ENCODE results near the gene SOBP. TPM values are rescaled to one million over a fixed set of nuclear protein-coding genes. Genes with fewer than 3 reads are reported as not detected.

Gene SOBP
- total and polyA plus RNA-seq, 2 experiments from 2014 or later = 1.5 to 3.0 TPM

DNA sequence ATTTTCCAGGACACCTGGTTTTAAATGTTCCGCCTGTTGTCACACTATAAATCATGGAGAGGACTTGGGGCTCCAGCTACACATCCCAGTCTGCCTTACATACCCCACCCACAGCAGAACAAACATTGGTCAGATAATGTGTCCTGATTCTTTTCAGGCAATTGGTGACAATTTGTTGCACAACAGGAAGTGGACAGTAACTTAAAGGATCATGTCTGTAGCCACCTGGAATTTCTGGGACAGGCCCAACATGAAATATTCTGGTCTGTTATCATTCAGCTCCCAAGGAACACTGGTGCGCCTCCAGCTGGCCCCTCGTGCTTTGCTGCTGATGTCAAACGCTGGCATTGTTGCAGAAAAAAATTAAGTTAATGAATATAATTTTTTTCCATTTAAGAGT is 117.2 kb downstream of the SOBP start (continued):
- no peak for TF ChIP-seq ETS1 (IDR thresholded peaks at IDR 0.05)

DNA sequence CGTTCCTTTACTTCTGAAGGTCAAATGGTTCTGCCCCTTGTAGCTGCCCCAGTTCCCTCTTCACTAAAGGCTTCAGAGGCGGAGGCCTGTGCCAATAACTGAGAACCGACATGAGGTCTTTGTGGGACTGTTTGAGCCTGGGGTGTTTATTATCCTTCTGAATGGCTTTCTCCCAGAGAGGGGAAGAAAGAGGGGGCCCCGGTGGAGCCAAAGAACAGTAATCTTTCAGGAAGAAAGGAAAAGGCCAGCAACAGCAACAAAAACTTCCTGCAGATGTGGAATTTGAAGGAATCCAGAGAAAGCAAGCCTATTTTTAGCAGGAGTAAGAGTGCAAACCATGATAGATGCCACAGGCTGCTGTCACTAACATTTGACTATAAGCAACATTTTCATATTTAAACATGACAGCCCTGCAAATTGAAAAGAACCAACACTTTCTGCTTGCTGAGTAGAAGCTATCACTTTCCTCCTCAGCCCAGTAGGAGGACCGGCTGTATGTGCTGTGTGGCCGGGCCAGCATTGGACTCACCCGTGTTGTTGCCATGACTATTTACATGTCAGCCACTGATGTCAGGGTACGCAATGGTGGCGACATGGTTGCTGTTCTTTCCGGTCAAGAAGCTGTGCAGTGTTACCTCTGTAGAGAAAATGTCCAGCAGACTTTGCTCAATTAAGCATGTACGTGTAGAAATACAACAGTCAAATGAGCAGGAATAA is 121.3 kb downstream of the SOBP start:
- TF ChIP-seq CREB1 (CRISPR knock-in tag; IDR thresholded peaks at IDR 0.05; ENCODE audit: low read depth) (no peak), EZH2 (IDR thresholded peaks at IDR 0.05; ENCODE audit: low read depth, unreplicated experiment) (no peak)
- TF ChIP-seq, protein P1, sequence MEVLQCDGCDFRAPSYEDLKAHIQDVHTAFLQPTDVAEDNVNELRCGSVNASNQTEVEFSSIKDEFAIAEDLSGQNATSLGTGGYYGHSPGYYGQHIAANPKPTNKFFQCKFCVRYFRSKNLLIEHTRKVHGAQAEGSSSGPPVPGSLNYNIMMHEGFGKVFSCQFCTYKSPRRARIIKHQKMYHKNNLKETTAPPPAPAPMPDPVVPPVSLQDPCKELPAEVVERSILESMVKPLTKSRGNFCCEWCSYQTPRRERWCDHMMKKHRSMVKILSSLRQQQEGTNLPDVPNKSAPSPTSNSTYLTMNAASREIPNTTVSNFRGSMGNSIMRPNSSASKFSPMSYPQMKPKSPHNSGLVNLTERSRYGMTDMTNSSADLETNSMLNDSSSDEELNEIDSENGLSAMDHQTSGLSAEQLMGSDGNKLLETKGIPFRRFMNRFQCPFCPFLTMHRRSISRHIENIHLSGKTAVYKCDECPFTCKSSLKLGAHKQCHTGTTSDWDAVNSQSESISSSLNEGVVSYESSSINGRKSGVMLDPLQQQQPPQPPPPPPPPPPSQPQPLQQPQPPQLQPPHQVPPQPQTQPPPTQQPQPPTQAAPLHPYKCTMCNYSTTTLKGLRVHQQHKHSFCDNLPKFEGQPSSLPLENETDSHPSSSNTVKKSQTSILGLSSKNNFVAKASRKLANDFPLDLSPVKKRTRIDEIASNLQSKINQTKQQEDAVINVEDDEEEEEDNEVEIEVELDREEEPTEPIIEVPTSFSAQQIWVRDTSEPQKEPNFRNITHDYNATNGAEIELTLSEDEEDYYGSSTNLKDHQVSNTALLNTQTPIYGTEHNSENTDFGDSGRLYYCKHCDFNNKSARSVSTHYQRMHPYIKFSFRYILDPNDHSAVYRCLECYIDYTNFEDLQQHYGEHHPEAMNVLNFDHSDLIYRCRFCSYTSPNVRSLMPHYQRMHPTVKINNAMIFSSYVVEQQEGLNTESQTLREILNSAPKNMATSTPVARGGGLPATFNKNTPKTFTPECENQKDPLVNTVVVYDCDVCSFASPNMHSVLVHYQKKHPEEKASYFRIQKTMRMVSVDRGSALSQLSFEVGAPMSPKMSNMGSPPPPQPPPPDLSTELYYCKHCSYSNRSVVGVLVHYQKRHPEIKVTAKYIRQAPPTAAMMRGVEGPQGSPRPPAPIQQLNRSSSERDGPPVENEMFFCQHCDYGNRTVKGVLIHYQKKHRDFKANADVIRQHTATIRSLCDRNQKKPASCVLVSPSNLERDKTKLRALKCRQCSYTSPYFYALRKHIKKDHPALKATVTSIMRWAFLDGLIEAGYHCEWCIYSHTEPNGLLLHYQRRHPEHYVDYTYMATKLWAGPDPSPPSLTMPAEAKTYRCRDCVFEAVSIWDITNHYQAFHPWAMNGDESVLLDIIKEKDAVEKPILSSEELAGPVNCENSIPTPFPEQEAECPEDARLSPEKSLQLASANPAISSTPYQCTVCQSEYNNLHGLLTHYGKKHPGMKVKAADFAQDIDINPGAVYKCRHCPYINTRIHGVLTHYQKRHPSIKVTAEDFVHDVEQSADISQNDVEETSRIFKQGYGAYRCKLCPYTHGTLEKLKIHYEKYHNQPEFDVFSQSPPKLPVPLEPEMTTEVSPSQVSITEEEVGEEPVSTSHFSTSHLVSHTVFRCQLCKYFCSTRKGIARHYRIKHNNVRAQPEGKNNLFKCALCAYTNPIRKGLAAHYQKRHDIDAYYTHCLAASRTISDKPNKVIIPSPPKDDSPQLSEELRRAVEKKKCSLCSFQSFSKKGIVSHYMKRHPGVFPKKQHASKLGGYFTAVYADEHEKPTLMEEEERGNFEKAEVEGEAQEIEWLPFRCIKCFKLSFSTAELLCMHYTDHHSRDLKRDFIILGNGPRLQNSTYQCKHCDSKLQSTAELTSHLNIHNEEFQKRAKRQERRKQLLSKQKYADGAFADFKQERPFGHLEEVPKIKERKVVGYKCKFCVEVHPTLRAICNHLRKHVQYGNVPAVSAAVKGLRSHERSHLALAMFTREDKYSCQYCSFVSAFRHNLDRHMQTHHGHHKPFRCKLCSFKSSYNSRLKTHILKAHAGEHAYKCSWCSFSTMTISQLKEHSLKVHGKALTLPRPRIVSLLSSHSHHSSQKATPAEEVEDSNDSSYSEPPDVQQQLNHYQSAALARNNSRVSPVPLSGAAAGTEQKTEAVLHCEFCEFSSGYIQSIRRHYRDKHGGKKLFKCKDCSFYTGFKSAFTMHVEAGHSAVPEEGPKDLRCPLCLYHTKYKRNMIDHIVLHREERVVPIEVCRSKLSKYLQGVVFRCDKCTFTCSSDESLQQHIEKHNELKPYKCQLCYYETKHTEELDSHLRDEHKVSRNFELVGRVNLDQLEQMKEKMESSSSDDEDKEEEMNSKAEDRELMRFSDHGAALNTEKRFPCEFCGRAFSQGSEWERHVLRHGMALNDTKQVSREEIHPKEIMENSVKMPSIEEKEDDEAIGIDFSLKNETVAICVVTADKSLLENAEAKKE (CRISPR knock-in tag; IDR thresholded peaks at IDR 0.05) = peak; percentile 43; the same call in 1 of the 2 replicates
- H2AFZ ChIP-seq = no peak overlapping the region
- H3K4me3 ChIP-seq = no peak overlapping the region
- peak overlapping the region; percentile 12; the same call in 1 of the 3 replicates for H3K4me3 Mint-ChIP-seq
- no peaks in the 10 kb centered on the region for H3K79me2 ChIP-seq (replicated peaks; ENCODE audit: insufficient read depth)
- peaks cover 54% of the 10 kb centered on the region for H3K4me1 Mint-ChIP-seq
- peak overlapping the region; percentile 66 for H3K4me2 ChIP-seq
- no peaks in the 10 kb centered on the region for H3K27me3 ChIP-seq (ENCODE audit: insufficient read depth)
- H3K27ac Mint-ChIP-seq = peak overlapping the region; percentile 28; the same call in 1 of the 2 replicates
- peaks cover 4% of the 10 kb centered on the region for H3K27me3 Mint-ChIP-seq (ENCODE audit: insufficient read depth, low read depth, poor library complexity)
- peaks cover 43% of the 10 kb centered on the region for H3K4me1 ChIP-seq (ENCODE audit: insufficient read depth)
- no peaks in the 10 kb centered on the region for H3K36me3 ChIP-seq (ENCODE audit: insufficient read depth)
- H3K27ac ChIP-seq (ENCODE audit: low read depth) = no peak overlapping the region
- H3F3A ChIP-seq (replicated peaks; ENCODE audit: low read depth) = no peaks in the 10 kb centered on the region
- H3K9me2 ChIP-seq (ENCODE audit: insufficient read depth) = no peaks in the 10 kb centered on the region
- ATAC-seq (peak; percentile 82), DNase-seq (ENCODE audit: low spot score) (no peak)
- no peaks in the 10 kb centered on the region for H4K20me1 ChIP-seq (replicated peaks; ENCODE audit: insufficient read depth)
- no peaks in the 10 kb centered on the region for H3K9me3 Mint-ChIP-seq
- no peaks in the 10 kb centered on the region for H3K36me3 Mint-ChIP-seq (ENCODE audit: low read depth)
